Natural killer cell (primary cell): ENCODE results near the gene IL17RD. TPM values are rescaled to one million over a fixed set of nuclear protein-coding genes. Genes with fewer than 3 reads are reported as not detected.

ENCODE experiments used
- ATAC-seq, 3 donors: fragments of 150-1000 bp in 2 of 3; fragments of 200-7000 bp in 1 of 3; cut with Tn5 transposase; 1 replicate in 1 of 3; 2 replicates in 2 of 3; pipeline ENCODE4 v1.10.0; 2021; ENCODE audit warnings: mild to moderate bottlenecking in 2 of 3, moderate library complexity in 2 of 3
- DNase-seq, 2 donors: peaks; one replicate each; pipeline versions ENCODE4 v3.0.0 to v3.0.0-alpha.2; 2013 to 2021; ENCODE audit warnings: mixed read lengths in 1 of 2
- H3K27ac ChIP-seq: one replicate; pipeline ENCODE4 v1.5.1; 2013; ENCODE audit warnings: mild to moderate bottlenecking, low read length
- H3K27me3 ChIP-seq: one replicate; pipeline ENCODE4 v1.6.1; 2013; ENCODE audit warnings: low read length; ENCODE audit not compliant: control insufficient read depth, insufficient read depth
- H3K36me3 ChIP-seq: one replicate; pipeline ENCODE4 v1.6.1; 2013; ENCODE audit warnings: low read length; ENCODE audit not compliant: control insufficient read depth, insufficient read depth
- H3K4me1 ChIP-seq: one replicate; pipeline ENCODE4 v1.6.1; 2013; ENCODE audit warnings: low read length; ENCODE audit not compliant: control insufficient read depth, insufficient read depth
- H3K4me3 ChIP-seq: one replicate; pipeline ENCODE4 v1.5.1; 2013; ENCODE audit warnings: low read length
- H3K9me3 ChIP-seq: one replicate; pipeline ENCODE4 v1.6.1; 2013; ENCODE audit warnings: low read length; ENCODE audit not compliant: control insufficient read depth, insufficient read depth
- H3K27ac Mint-ChIP-seq, 2 donors: one replicate each; pipeline ENCODE4 v1.8.0; 2022; ENCODE audit warnings: mild to moderate bottlenecking in 2 of 2, mixed read lengths in 2 of 2, moderate library complexity in 1 of 2
- H3K27me3 Mint-ChIP-seq, 2 donors: one replicate each; pipeline ENCODE4 v1.8.0; 2022; ENCODE audit warnings: low read depth in 2 of 2, mixed read lengths in 2 of 2
- H3K36me3 Mint-ChIP-seq: one replicate; pipeline ENCODE4 v1.8.0; 2022; ENCODE audit warnings: mixed read lengths
- H3K4me1 Mint-ChIP-seq, 2 donors: one replicate each; pipeline ENCODE4 v1.8.0; 2022; ENCODE audit warnings: mixed read lengths in 2 of 2
- H3K4me3 Mint-ChIP-seq: one replicate; pipeline ENCODE4 v1.8.0; 2022; ENCODE audit warnings: mild to moderate bottlenecking, moderate library complexity, mixed read lengths
- H3K9me3 Mint-ChIP-seq, 2 donors: one replicate each; pipeline ENCODE4 v1.8.0; 2022; ENCODE audit warnings: mixed read lengths in 2 of 2
- CTCF ChIP-seq: fragments of 200-600 bp; IDR thresholded peaks from one replicate; pipeline ENCODE4 v1.8.0; 2022; ENCODE audit warnings: antibody characterized with exemption
- WGBS: methylation state at CpG from one replicate; pipeline ENCODE4 v1.1.7; 2013; ENCODE audit warnings: missing lambda C conversion rate; ENCODE audit not compliant: insufficient coverage; 5-methylcytosine and 5-hydroxymethylcytosine counted together
- intact Hi-C: fragments of 100-400 bp; cut with micrococcal nuclease; formaldehyde crosslinking; loops from one replicate; pipeline ENCODE4 v1.14.2; 2022
- total RNA-seq, 4 donors: library from RNA; stranded (reverse); fragments of 120-200 nt in 1 of 4; gene quantifications; one replicate each; pipeline versions ENCODE4 v1.2.3 to v1.2.4, GENCODE V29; 2013 to 2022

IL17RD gene
- total RNA-seq, 3 donors from 2014 or later (not counting 1 experiment from before 2014, with no cell fraction given) = 0.05 to 0.08 TPM; not detected in 1

- TF ChIP-seq CTCF = no peak
- Mint-ChIP-seq H3K4me3 (no peak overlapping the region), H3K36me3 (no peaks in the 10 kb centered on the region), H3K27ac (no peak overlapping the region), H3K4me1 (peaks cover 0 to 5% of the 10 kb centered on the region in 2 donors), H3K27me3 (peaks cover 0 to 2% of the 10 kb centered on the region in 2 donors), H3K9me3 (no peaks in the 10 kb centered on the region)
- H3K4me1 ChIP-seq = no peaks in the 10 kb centered on the region
- no peak overlapping the region for H3K4me3 ChIP-seq
- H3K36me3 ChIP-seq = no peaks in the 10 kb centered on the region
- WGBS = 100% methylated on average over 3 of the region's 3 CpGs
- H3K9me3 ChIP-seq = no peaks in the 10 kb centered on the region
- H3K27ac ChIP-seq = no peak overlapping the region
- ATAC-seq = no peak
- intact Hi-C loops = no loop called here
- no peaks in the 10 kb centered on the region for H3K27me3 ChIP-seq
- no peak for DNase-seq
Measured at GRCh38 chr3:57116501-57116900, 48.7 kb downstream of the IL17RD start.

- Mint-ChIP-seq H3K9me3 (no peaks in the 10 kb centered on the region), H3K4me3 (no peak overlapping the region), H3K36me3 (no peaks in the 10 kb centered on the region), H3K27ac (no peak overlapping the region), H3K4me1 (peaks cover 0 to 5% of the 10 kb centered on the region in 2 donors), H3K27me3 (peaks cover 0 to 3% of the 10 kb centered on the region in 2 donors)
- intact Hi-C loops = no loop called here
- Histone ChIP-seq H3K4me3 (no peak overlapping the region), H3K27ac (no peak overlapping the region), H3K27me3 (no peaks in the 10 kb centered on the region), H3K4me1 (no peaks in the 10 kb centered on the region), H3K36me3 (no peaks in the 10 kb centered on the region), H3K9me3 (no peaks in the 10 kb centered on the region)
- WGBS = 32% methylated on average over 4 of the region's 5 CpGs
- no peak for TF ChIP-seq CTCF
- DNase-seq = no peak
- ATAC-seq = no peak
Measured at GRCh38 chr3:57112206-57112605, 52.9 kb downstream of the IL17RD start.

- Histone ChIP-seq H3K27ac (no peak overlapping the region), H3K9me3 (no peaks in the 10 kb centered on the region), H3K4me3 (no peak overlapping the region), H3K27me3 (no peaks in the 10 kb centered on the region), H3K4me1 (no peaks in the 10 kb centered on the region), H3K36me3 (no peaks in the 10 kb centered on the region)
- Mint-ChIP-seq H3K27me3 (peaks cover 0 to 6% of the 10 kb centered on the region in 2 donors), H3K4me3 (no peak overlapping the region), H3K27ac (no peak overlapping the region), H3K36me3 (no peaks in the 10 kb centered on the region), H3K9me3 (no peaks in the 10 kb centered on the region), H3K4me1 (peaks cover 0 to 5% of the 10 kb centered on the region in 2 donors)
- intact Hi-C loops = no loop called here
- no peak for TF ChIP-seq CTCF
- ATAC-seq = no peak
- 93% methylated on average over 13 of the region's 14 CpGs for WGBS
- no peak for DNase-seq
Measured at GRCh38 chr3:57110798-57111197, 54.4 kb downstream of the IL17RD start.

GRCh38 chr3:57110214-57110613, 54.9 kb downstream of the IL17RD start:
- H3K4me3 ChIP-seq = no peak overlapping the region
- TF ChIP-seq CTCF = no peak
- Mint-ChIP-seq H3K27me3 (peaks cover 0 to 6% of the 10 kb centered on the region in 2 donors), H3K27ac (no peak overlapping the region), H3K36me3 (no peaks in the 10 kb centered on the region), H3K4me1 (peaks cover 0 to 5% of the 10 kb centered on the region in 2 donors), H3K4me3 (no peak overlapping the region), H3K9me3 (no peaks in the 10 kb centered on the region)
- H3K36me3 ChIP-seq = no peaks in the 10 kb centered on the region
- no peaks in the 10 kb centered on the region for H3K27me3 ChIP-seq
- WGBS = 94% methylated on average over 4 of the region's 4 CpGs
- ATAC-seq = no peak
- intact Hi-C loops = no loop called here
- no peak for DNase-seq
- no peaks in the 10 kb centered on the region for H3K9me3 ChIP-seq
- H3K27ac ChIP-seq = no peak overlapping the region
- no peaks in the 10 kb centered on the region for H3K4me1 ChIP-seq
